Measurements from ENCODE around the gene SGSM2. TPM values are rescaled to one million over a fixed set of nuclear protein-coding genes. Genes with fewer than 3 reads are reported as not detected.
"Not testable (repeated sequence)": the region's sequence is repeated elsewhere in the genome, so short reads cannot be mapped to it uniquely, and the experiment has no call there.

The SGSM2 gene
- total RNA-seq, 6 experiments from 2014 or later = 22.4 to 28.2 (median 26.1) TPM

DNA sequence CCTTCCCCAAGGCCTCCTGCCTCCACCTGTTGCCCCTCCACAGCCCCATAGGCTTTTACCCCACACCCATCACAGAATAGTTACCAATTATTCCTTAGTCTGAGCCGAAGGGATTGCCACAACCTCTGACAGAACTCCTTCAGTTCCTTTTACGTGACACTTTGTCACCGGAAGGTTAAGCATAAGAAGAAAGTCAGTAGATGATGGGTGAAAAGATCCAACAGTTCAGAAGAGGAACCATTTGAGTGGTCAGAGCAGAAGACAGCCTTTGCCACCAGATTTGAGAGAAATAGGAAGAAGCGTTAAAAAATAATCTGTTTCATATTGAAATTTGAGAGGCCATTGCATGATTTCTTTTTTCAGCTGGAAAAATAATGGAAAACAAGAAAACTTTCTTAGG lies 32.4 kb upstream of the SGSM2 start:
- H3K4me3 Mint-ChIP-seq = peak overlapping the region; percentile 74
- H3K27ac Mint-ChIP-seq = peak overlapping the region; percentile 40; the same call in 1 of the 2 replicates
- DNase-seq = no peak
- no peaks in the 10 kb centered on the region for H3K27me3 Mint-ChIP-seq (ENCODE audit: insufficient read depth)
- H3K36me3 Mint-ChIP-seq (ENCODE audit: low read depth) = peaks cover 25% of the 10 kb centered on the region
- H3K4me1 Mint-ChIP-seq (ENCODE audit: low read depth) = peaks cover 37% of the 10 kb centered on the region
- TF ChIP-seq, protein P1, sequence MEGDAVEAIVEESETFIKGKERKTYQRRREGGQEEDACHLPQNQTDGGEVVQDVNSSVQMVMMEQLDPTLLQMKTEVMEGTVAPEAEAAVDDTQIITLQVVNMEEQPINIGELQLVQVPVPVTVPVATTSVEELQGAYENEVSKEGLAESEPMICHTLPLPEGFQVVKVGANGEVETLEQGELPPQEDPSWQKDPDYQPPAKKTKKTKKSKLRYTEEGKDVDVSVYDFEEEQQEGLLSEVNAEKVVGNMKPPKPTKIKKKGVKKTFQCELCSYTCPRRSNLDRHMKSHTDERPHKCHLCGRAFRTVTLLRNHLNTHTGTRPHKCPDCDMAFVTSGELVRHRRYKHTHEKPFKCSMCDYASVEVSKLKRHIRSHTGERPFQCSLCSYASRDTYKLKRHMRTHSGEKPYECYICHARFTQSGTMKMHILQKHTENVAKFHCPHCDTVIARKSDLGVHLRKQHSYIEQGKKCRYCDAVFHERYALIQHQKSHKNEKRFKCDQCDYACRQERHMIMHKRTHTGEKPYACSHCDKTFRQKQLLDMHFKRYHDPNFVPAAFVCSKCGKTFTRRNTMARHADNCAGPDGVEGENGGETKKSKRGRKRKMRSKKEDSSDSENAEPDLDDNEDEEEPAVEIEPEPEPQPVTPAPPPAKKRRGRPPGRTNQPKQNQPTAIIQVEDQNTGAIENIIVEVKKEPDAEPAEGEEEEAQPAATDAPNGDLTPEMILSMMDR (IDR thresholded peaks at IDR 0.05) = no peak
- H3K9me3 Mint-ChIP-seq = no peaks in the 10 kb centered on the region

DNA sequence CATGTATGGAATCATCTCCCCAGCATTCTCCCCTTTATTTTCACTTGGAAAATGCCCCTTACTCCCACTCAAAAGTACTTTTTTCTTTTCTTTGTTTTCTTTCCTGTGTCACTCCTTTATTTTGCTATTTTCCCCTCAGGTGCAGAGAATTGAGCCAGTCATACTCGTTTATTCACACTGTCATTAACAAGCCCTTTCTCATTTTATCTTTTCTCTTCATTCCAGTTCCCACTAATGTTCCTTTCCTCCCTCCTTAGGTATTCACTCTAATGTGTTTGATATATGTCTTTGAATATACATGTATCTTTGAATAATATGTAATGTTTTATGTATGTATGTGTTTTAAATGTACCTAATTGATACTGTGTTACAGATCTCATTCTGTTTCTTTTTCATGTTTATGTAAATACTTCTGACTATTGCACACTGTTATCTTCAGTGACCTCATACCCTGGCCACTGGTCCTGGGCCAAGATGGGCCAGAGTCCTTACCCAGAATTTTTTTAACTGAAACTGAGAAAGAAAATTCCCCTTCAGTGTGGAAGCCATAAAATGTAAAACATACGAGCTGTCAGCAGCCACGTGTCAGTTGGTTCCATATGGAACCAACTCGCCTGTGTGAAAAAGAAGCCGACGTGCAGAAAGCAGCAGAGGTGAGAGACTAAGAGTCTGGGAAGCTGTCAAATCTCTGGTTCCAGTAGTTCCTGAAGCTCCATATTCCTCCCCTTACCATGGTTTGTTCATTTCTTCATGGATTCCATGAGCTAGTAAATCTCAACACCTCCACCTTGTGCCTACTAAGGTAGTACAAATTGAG lies 27.8 kb upstream of the SGSM2 start:
- Mint-ChIP-seq H3K4me3 (no peak overlapping the region), H3K9me3 (no peaks in the 10 kb centered on the region), H3K27me3 (ENCODE audit: insufficient read depth) (no peaks in the 10 kb centered on the region; the same call in 1 of the 2 replicates), H3K36me3 (ENCODE audit: low read depth) (peaks cover 20% of the 10 kb centered on the region; the same call in 1 of the 2 replicates), H3K27ac (peak overlapping the region; percentile 52), H3K4me1 (ENCODE audit: low read depth) (peaks cover 27% of the 10 kb centered on the region)
- TF ChIP-seq, protein P1 (IDR thresholded peaks at IDR 0.05) = no peak
- DNase-seq = no peak

DNA sequence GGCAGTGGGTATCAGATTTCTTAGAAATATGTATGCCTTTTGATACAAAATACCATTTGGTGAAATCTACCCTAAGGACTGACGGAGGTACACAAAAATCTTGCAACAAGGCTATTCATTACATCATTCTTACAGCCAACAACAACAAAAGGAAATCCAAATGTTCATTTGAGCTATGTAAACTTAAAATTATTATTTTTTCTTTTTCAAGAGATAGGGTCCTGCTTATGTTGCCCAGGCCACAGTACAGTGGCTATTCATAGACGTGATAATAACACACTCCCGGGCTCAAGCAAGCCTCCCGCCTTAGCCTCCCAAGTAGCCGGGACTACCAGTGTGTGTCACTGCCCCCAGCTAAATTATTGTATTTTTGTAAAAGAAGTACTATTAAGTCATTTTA lies 24.6 kb upstream of the SGSM2 start:
- Mint-ChIP-seq H3K9me3 (no peaks in the 10 kb centered on the region), H3K27ac (no peak overlapping the region), H3K4me1 (ENCODE audit: low read depth) (peaks cover 10% of the 10 kb centered on the region), H3K27me3 (ENCODE audit: insufficient read depth) (no peaks in the 10 kb centered on the region; the same call in 1 of the 2 replicates), H3K4me3 (no peak overlapping the region), H3K36me3 (ENCODE audit: low read depth) (0 out of 2 replicates have a peak, but pooled peaks cover 5% of the 10 kb centered on the region)
- DNase-seq = no peak
- TF ChIP-seq, protein P1 (IDR thresholded peaks at IDR 0.05) = no peak

DNA sequence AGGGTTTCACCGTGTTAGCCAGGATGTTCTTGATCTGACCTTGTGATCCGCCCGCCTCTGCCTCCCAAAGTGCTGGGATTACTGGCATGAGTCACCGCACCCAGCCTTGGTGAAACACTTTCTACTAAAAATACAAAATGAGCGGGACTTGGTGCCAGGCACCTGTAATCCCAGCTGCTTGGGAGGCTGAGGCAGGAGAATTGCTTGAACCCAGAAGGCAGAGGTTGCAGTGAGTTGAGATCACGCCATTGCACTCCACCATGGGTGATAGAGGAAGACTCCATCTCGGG lies 20.4 kb upstream of the SGSM2 start:
- not testable (repeated sequence) for DNase-seq

GRCh38 chr17:2317796-2318195 lies 19.5 kb upstream of the SGSM2 start:
- Mint-ChIP-seq H3K9me3 (no peaks in the 10 kb centered on the region), H3K27ac (no peak overlapping the region), H3K27me3 (ENCODE audit: insufficient read depth) (peaks cover 3% of the 10 kb centered on the region; the same call in 1 of the 2 replicates), H3K4me1 (ENCODE audit: low read depth) (no peaks in the 10 kb centered on the region), H3K36me3 (ENCODE audit: low read depth) (peaks cover 15% of the 10 kb centered on the region), H3K4me3 (no peak overlapping the region)
- TF ChIP-seq, protein P1 (IDR thresholded peaks at IDR 0.05) = no peak
- DNase-seq = no peak

More for the DNA sequence above, 20.4 kb upstream of the SGSM2 start:
- not testable (repeated sequence) for H3K4me3 Mint-ChIP-seq; H3K27me3 Mint-ChIP-seq (ENCODE audit: insufficient read depth); H3K4me1 Mint-ChIP-seq (ENCODE audit: low read depth); H3K9me3 Mint-ChIP-seq; H3K27ac Mint-ChIP-seq
- H3K36me3 Mint-ChIP-seq (ENCODE audit: low read depth) = peaks cover 13% of the 10 kb centered on the region

- H3K27ac Mint-ChIP-seq = no peak overlapping the region
- no peaks in the 10 kb centered on the region for H3K4me1 Mint-ChIP-seq (ENCODE audit: low read depth)
- peaks cover 27% of the 10 kb centered on the region for H3K36me3 Mint-ChIP-seq (ENCODE audit: low read depth)
- TF ChIP-seq, protein P1 (IDR thresholded peaks at IDR 0.05) = no peak
- H3K4me3 Mint-ChIP-seq = no peak overlapping the region
- no peaks in the 10 kb centered on the region for H3K9me3 Mint-ChIP-seq
- no peak for DNase-seq
- peaks cover 3% of the 10 kb centered on the region; the same call in 1 of the 2 replicates for H3K27me3 Mint-ChIP-seq (ENCODE audit: insufficient read depth)
These were observed 18.2 kb upstream of the SGSM2 start for GRCh38 chr17:2319051-2319450.
